SK-N-DZ (cell line): Measurements from ENCODE around the gene MEIOB.

Experiments used
- DNase-seq: peaks from one replicate; pipeline ENCODE4 v3.0.0-alpha.2; 2015; ENCODE audit warnings: low spot score

MEIOB gene

DNA sequence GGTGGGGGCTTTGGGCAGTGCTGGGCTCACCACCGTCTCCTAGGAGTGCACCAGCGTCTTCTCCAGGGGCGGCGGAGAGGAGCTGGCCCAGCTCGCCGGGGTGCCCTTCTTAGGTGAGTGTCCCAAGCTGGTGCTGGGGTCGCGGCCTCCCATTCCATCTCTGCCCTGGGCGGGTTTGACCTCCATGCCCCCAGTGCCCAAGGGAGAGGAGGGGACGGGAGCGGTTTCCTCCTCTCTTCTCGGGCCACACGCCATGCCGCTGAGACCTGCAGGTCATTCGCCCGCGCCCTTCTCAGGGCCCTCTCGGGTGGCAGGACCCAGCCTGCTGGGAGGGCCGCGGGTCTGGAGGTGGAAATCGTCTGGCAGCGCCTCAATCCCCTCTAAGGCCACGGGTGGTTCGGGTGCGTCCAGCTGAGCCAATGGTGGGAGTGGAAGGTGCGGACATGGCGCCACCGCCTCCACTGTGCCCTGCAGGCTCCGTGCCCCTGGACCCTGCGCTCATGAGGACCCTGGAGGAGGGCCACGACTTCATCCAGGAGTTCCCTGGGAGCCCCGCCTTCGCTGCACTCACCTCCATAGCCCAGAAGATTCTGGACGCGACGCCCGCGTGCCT lies 83.8 kb downstream of the MEIOB start:
- no peak for DNase-seq

- DNase-seq = no peak
Measured at GRCh38 chr16:1787322-1788094, 84.5 kb downstream of the MEIOB start.

DNA sequence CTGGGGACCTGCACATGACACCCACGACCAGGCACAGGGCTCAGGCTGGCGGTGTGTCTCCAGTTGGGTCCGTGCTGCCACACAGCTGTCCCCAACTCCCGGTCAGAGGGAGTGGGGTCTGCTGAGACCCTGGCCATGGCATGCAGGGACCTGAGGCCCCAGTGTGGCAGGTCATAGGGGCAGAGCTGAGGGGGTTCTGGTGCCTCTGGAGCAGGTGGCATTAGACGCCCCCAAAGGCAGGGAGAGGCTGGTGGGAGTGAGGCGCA lies 85.0 kb downstream of the MEIOB start:
- DNase-seq = no peak

- no peak for DNase-seq
Measured at GRCh38 chr16:1786242-1787055, 85.5 kb downstream of the MEIOB start.

GRCh38 chr16:1785846-1786170 lies 86.2 kb downstream of the MEIOB start:
- DNase-seq = no peak

GRCh38 chr16:1784977-1785845 lies 86.8 kb downstream of the MEIOB start:
- DNase-seq = no peak
